ENCODE results near the gene FAM135A.
A peak's percentile ranks its signal among the peaks of the same experiment; 100 is the strongest.
"Not testable (repeated sequence)": the region's sequence is repeated elsewhere in the genome, so short reads cannot be mapped to it uniquely, and the experiment has no call there.

FAM135A gene

GRCh38 chr6:70547905-70548304 lies 134.6 kb downstream of the FAM135A start:
- Mint-ChIP-seq H3K4me1 (peaks cover 5% of the 10 kb centered on the region), H3K4me3 (no peak overlapping the region), H3K27ac (no peak overlapping the region), H3K9me3 (no peaks in the 10 kb centered on the region), H3K27me3 (ENCODE audit: low read depth, poor library complexity) (no peaks in the 10 kb centered on the region), H3K36me3 (ENCODE audit: low read depth) (peaks cover 16% of the 10 kb centered on the region)
- TF ChIP-seq CTCF (IDR thresholded peaks at IDR 0.05), result no peak
- no peak for DNase-seq

- no peaks in the 10 kb centered on the region for H3K9me3 Mint-ChIP-seq
- H3K4me3 Mint-ChIP-seq, result no peak overlapping the region
- no peaks in the 10 kb centered on the region for H3K27me3 Mint-ChIP-seq (ENCODE audit: low read depth, poor library complexity)
- peaks cover 5% of the 10 kb centered on the region for H3K4me1 Mint-ChIP-seq
- no peak for DNase-seq
- peaks cover 16% of the 10 kb centered on the region for H3K36me3 Mint-ChIP-seq (ENCODE audit: low read depth)
- no peak for TF ChIP-seq CTCF (IDR thresholded peaks at IDR 0.05)
- no peak overlapping the region for H3K27ac Mint-ChIP-seq
These were observed 136.0 kb downstream of the FAM135A start for GRCh38 chr6:70549327-70549726.

GRCh38 chr6:70551566-70551965 lies 138.3 kb downstream of the FAM135A start:
- H3K36me3 Mint-ChIP-seq (ENCODE audit: low read depth), result peaks cover 16% of the 10 kb centered on the region
- no peak for DNase-seq
- no peak overlapping the region for H3K4me3 Mint-ChIP-seq
- peaks cover 5% of the 10 kb centered on the region for H3K4me1 Mint-ChIP-seq
- no peaks in the 10 kb centered on the region for H3K9me3 Mint-ChIP-seq
- no peaks in the 10 kb centered on the region for H3K27me3 Mint-ChIP-seq (ENCODE audit: low read depth, poor library complexity)
- TF ChIP-seq CTCF (IDR thresholded peaks at IDR 0.05), result no peak
- no peak overlapping the region for H3K27ac Mint-ChIP-seq

GRCh38 chr6:70552286-70552940 lies 139.1 kb downstream of the FAM135A start:
- H3K9me3 Mint-ChIP-seq; H3K4me3 Mint-ChIP-seq; H3K27ac Mint-ChIP-seq; H3K4me1 Mint-ChIP-seq; DNase-seq; H3K27me3 Mint-ChIP-seq (ENCODE audit: low read depth, poor library complexity): not testable (repeated sequence)
- peaks cover 16% of the 10 kb centered on the region for H3K36me3 Mint-ChIP-seq (ENCODE audit: low read depth)

- H3K9me3 Mint-ChIP-seq, result no peaks in the 10 kb centered on the region
- H3K27ac Mint-ChIP-seq, result peak overlapping the region; percentile 66
- H3K36me3 Mint-ChIP-seq (ENCODE audit: low read depth), result peaks cover 20% of the 10 kb centered on the region
- H3K4me3 Mint-ChIP-seq, result no peak overlapping the region
- DNase-seq, result no peak
- TF ChIP-seq CTCF (IDR thresholded peaks at IDR 0.05), result no peak
- peaks cover 5% of the 10 kb centered on the region for H3K4me1 Mint-ChIP-seq
- H3K27me3 Mint-ChIP-seq (ENCODE audit: low read depth, poor library complexity), result no peaks in the 10 kb centered on the region
These were observed 139.7 kb downstream of the FAM135A start for GRCh38 chr6:70552974-70553373.

GRCh38 chr6:70557998-70558397 lies 144.7 kb downstream of the FAM135A start:
- H3K9me3 Mint-ChIP-seq, result no peaks in the 10 kb centered on the region
- TF ChIP-seq CTCF (IDR thresholded peaks at IDR 0.05), result no peak

GRCh38 chr6:70562401-70562800 lies 149.1 kb downstream of the FAM135A start:
- Mint-ChIP-seq H3K36me3 (ENCODE audit: low read depth) (peaks cover 17% of the 10 kb centered on the region), H3K4me1 (peaks cover 11% of the 10 kb centered on the region)
- H3K4me3 Mint-ChIP-seq; H3K27ac Mint-ChIP-seq; H3K27me3 Mint-ChIP-seq (ENCODE audit: low read depth, poor library complexity); H3K9me3 Mint-ChIP-seq; DNase-seq: not testable (repeated sequence)

More at GRCh38 chr6:70557998-70558397, 144.7 kb downstream of the FAM135A start:
- Mint-ChIP-seq H3K36me3 (ENCODE audit: low read depth) (peaks cover 13% of the 10 kb centered on the region), H3K4me1 (no peaks in the 10 kb centered on the region), H3K27me3 (ENCODE audit: low read depth, poor library complexity) (no peaks in the 10 kb centered on the region), H3K27ac (peak overlapping the region; percentile 19), H3K4me3 (no peak overlapping the region)
- DNase-seq, result no peak
